LNCAP (cell line): ENCODE data around the gene ARSJ.

Source experiments
- CTCF ChIP-seq: fragments of 450-650 bp; IDR thresholded peaks from 2 replicates; pipeline ENCODE4 v1.5.1; 2017; ENCODE audit warnings: mild to moderate bottlenecking

Gene ARSJ

DNA sequence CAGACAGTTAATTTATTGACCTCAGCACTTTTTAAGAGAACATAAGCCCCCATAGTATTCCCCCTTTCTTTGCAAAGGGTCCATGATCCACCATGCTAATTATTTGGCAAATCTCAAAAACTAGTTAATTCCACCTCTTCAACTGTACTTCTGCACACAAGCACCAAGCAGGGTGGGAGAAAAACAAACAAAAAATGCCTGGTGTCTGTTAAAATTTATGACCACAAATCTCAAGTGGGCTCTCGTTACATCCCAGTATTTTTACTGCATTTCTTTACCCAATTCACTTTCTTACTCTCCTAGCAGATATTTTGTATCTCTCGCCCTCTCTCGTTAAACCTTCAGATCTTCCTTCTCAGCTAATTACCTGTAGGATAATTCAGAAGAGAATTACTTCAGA is 6.1 kb downstream of the ARSJ start:
- TF ChIP-seq CTCF, result no peak

GRCh38 chr4:113972781-113973180 is 6.7 kb downstream of the ARSJ start:
- no peak for TF ChIP-seq CTCF

GRCh38 chr4:113971706-113972360 is 7.6 kb downstream of the ARSJ start:
- no peak for TF ChIP-seq CTCF

GRCh38 chr4:113969709-113970334 is 9.6 kb downstream of the ARSJ start:
- no peak for TF ChIP-seq CTCF

- no peak for TF ChIP-seq CTCF
Measured at GRCh38 chr4:113968473-113968872, 11.0 kb downstream of the ARSJ start.

- TF ChIP-seq CTCF, result no peak
Measured at GRCh38 chr4:113967687-113968086, 11.8 kb downstream of the ARSJ start.

- no peak for TF ChIP-seq CTCF
Measured at GRCh38 chr4:113962719-113963265, 16.7 kb downstream of the ARSJ start.
